AG10803 (cell line): ENCODE measurements around the gene PLCG1.
A peak's percentile ranks its signal among the peaks of the same experiment; 100 is the strongest.

Experiments
- DNase-seq: peaks from one replicate; pipeline ENCODE4 v3.0.0; 2010; ENCODE audit warnings: low read depth
- H3K4me3 ChIP-seq: 2 replicates; pipeline ENCODE4 v1.5.1; 2011; ENCODE audit warnings: mild to moderate bottlenecking, low read length, control low read depth
- CTCF ChIP-seq: conservative IDR thresholded peaks from 2 replicates; pipeline ENCODE4 v1.5.1; 2011; ENCODE audit warnings: mild to moderate bottlenecking, low read length, control low read depth, inconsistent platforms

PLCG1 gene

GRCh38 chr20:41139227-41140093 lies 2.1 kb downstream of the PLCG1 start:
- H3K4me3 ChIP-seq, result peak overlapping the region; percentile 74
- no peak for DNase-seq
- TF ChIP-seq CTCF, result no peak

- TF ChIP-seq CTCF, result no peak
- no peak overlapping the region for H3K4me3 ChIP-seq
- DNase-seq, result no peak
Measured at GRCh38 chr20:41140226-41141133, 3.1 kb downstream of the PLCG1 start.

GRCh38 chr20:41141153-41141815 lies 3.9 kb downstream of the PLCG1 start:
- DNase-seq, result peak; percentile 20
- H3K4me3 ChIP-seq, result no peak overlapping the region
- TF ChIP-seq CTCF, result no peak

GRCh38 chr20:41142245-41142644 lies 4.9 kb downstream of the PLCG1 start:
- no peak overlapping the region for H3K4me3 ChIP-seq
- DNase-seq, result no peak
- no peak for TF ChIP-seq CTCF

- H3K4me3 ChIP-seq, result no peak overlapping the region
Measured at GRCh38 chr20:41142919-41143318, 5.6 kb downstream of the PLCG1 start.

GRCh38 chr20:41143354-41143753 lies 6.0 kb downstream of the PLCG1 start:
- H3K4me3 ChIP-seq, result no peak overlapping the region
- DNase-seq, result no peak
- no peak for TF ChIP-seq CTCF

More at GRCh38 chr20:41142919-41143318, 5.6 kb downstream of the PLCG1 start:
- DNase-seq, result no peak
- TF ChIP-seq CTCF, result no peak
